ENCODE measurements around the gene MLN.

GRCh38 chr6:33797626-33798342 lies 6.0 kb downstream of the MLN start:
- TF ChIP-seq CTCF (IDR thresholded peaks at IDR 0.05; ENCODE audit: borderline replicate concordance, extremely low read depth, low read length, poor library complexity, severe bottlenecking), result no peak
- TF ChIP-seq EZH2 (IDR thresholded peaks at IDR 0.05; ENCODE audit: borderline replicate concordance, low read depth, low read length, severe bottlenecking), result no peak

Data from DND-41 (cell line).